ENCODE measurements around the gene UBASH3B. TPM values are rescaled to one million over a fixed set of nuclear protein-coding genes. Genes with fewer than 3 reads are reported as not detected.

Gene UBASH3B
- total RNA-seq, 4 donors from 2014 or later = 1.8 to 6.6 (median 3.4) TPM

GRCh38 chr11:122747351-122747781, 91.8 kb downstream of the UBASH3B start:
- Histone ChIP-seq H3K36me3 (no peaks in the 10 kb centered on the region), H3K27ac (no peak overlapping the region), H3K4me3 (no peak overlapping the region), H3K4me1 (peaks cover 0 to 1% (median 0%) of the 10 kb centered on the region in 3 donors), H3K27me3 (peaks cover 15% of the 10 kb centered on the region), H3K9me3 (no peaks in the 10 kb centered on the region)
- TF ChIP-seq POLR2A (IDR thresholded peaks at IDR 0.05) = no peak
- TF ChIP-seq POLR2AphosphoS5 (IDR thresholded peaks at IDR 0.05) = no peak
- TF ChIP-seq CTCF (IDR thresholded peaks at IDR 0.05) = no peak
- TF ChIP-seq EP300 (IDR thresholded peaks at IDR 0.05) = no peak
- no peak for ATAC-seq
- WGBS, 2 donors (ENCODE audit: low coverage in 1 of 2) = 32 to 36% methylated on average over 5 of the region's 5 CpGs

- H3K4me1 ChIP-seq = no peaks in the 10 kb centered on the region
Observed at GRCh38 chr11:122749005-122749687, 93.6 kb downstream of the UBASH3B start.

GRCh38 chr11:122750049-122750448, 94.5 kb downstream of the UBASH3B start:
- no peak overlapping the region for H3K27ac ChIP-seq
- no peaks in the 10 kb centered on the region for H3K4me1 ChIP-seq
- H3K36me3 ChIP-seq = no peaks in the 10 kb centered on the region
- peaks cover 15% of the 10 kb centered on the region for H3K27me3 ChIP-seq
- no peak for ATAC-seq
- TF ChIP-seq POLR2AphosphoS5 (IDR thresholded peaks at IDR 0.05) = no peak
- no peak for TF ChIP-seq CTCF (IDR thresholded peaks at IDR 0.05)
- TF ChIP-seq EP300 (IDR thresholded peaks at IDR 0.05) = no peak
- H3K4me3 ChIP-seq = no peak overlapping the region
- no peaks in the 10 kb centered on the region for H3K9me3 ChIP-seq
- WGBS, 2 donors (ENCODE audit: low coverage in 1 of 2) = 94% methylated on average over 3 of the region's 5 CpGs; no CpG with 5 or more reads in 1 of the 2 donors

More at GRCh38 chr11:122749005-122749687, 93.6 kb downstream of the UBASH3B start:
- TF ChIP-seq POLR2AphosphoS5 (IDR thresholded peaks at IDR 0.05) (no peak), EP300 (IDR thresholded peaks at IDR 0.05) (no peak), POLR2A (IDR thresholded peaks at IDR 0.05) (no peak), CTCF (IDR thresholded peaks at IDR 0.05) (no peak)
- H3K4me3 ChIP-seq = no peak overlapping the region
- H3K27ac ChIP-seq = no peak overlapping the region
- no peaks in the 10 kb centered on the region for H3K36me3 ChIP-seq
- H3K27me3 ChIP-seq = peaks cover 15% of the 10 kb centered on the region
- 43 to 73% methylated on average over 3 to 5 of the region's 5 CpGs for WGBS, 2 donors (ENCODE audit: low coverage in 1 of 2)
- peak; percentile 82 for ATAC-seq
- H3K9me3 ChIP-seq = no peaks in the 10 kb centered on the region

- Histone ChIP-seq H3K4me1 (no peaks in the 10 kb centered on the region), H3K4me3 (no peak overlapping the region), H3K27me3 (peaks cover 9% of the 10 kb centered on the region), H3K36me3 (no peaks in the 10 kb centered on the region), H3K9me3 (no peaks in the 10 kb centered on the region), H3K27ac (no peak overlapping the region)
- no peak for ATAC-seq
- WGBS, 2 donors (ENCODE audit: low coverage in 1 of 2) = 93 to 100% methylated on average over 1 to 5 of the region's 5 CpGs
- TF ChIP-seq POLR2AphosphoS5 (IDR thresholded peaks at IDR 0.05) (no peak), POLR2A (IDR thresholded peaks at IDR 0.05) (no peak), CTCF (IDR thresholded peaks at IDR 0.05) (no peak), EP300 (IDR thresholded peaks at IDR 0.05) (no peak)
Observed at GRCh38 chr11:122751292-122752070, 96.0 kb downstream of the UBASH3B start.

All from gastroesophageal sphincter (tissue), 4 donors.